HCT116 (cell line): ENCODE results near the gene RGL4. TPM values are rescaled to one million over a fixed set of nuclear protein-coding genes. Genes with fewer than 3 reads are reported as not detected.
"Not testable (repeated sequence)": the region's sequence is repeated elsewhere in the genome, so short reads cannot be mapped to it uniquely, and the experiment has no call there.

Experiments
- ATAC-seq: fragments of 200-7000 bp; cut with Tn5 transposase; 2 replicates; pipeline ENCODE4 v1.9.1; 2020; ENCODE audit warnings: mild to moderate bottlenecking, moderate library complexity
- BruUV-seq: library from RNA; stranded (reverse); fragments of 400-500 nt; replicated peaks from 2 replicates; lab custom pipeline; 2021; lab: Mats Ljungman, UMichigan
- CTCF ChIA-PET: fragments of 300-600 bp; sonication (Branson Sonifier 250); formaldehyde crosslinking; loops from one replicate; lab custom pipeline; 2021; ENCODE audit warnings: antibody characterized with exemption; lab: Charles Lee
- POLR2A ChIA-PET: fragments of 300-600, 350-600 bp; sonication (Branson Sonifier 250); formaldehyde crosslinking; loops from one replicate; lab custom pipeline; 2021; ENCODE audit warnings: antibody characterized with exemption; lab: Charles Lee
- RAD21 ChIA-PET, 2 experiments: fragments of 300-600 bp; sonication (Branson Sonifier 250); formaldehyde crosslinking; loops; one replicate each; lab custom pipeline; 2023; ENCODE audit warnings: low total read pairs in 2 of 2; ENCODE audit not compliant: uncharacterized antibody in 2 of 2, unreplicated experiment in 2 of 2, low non-redundant PET in 1 of 2; lab: Charles Lee
- DNase-seq: peaks from one replicate; pipeline ENCODE4 v3.0.0-alpha.2; 2010; ENCODE audit warnings: low read depth, low spot score
- H2AFZ ChIP-seq: fragments of 200-600 bp; shearing (Covaris generic), sonication (generic); 2 replicates; pipeline ENCODE4 v1.6.1; 2017; ENCODE audit warnings: low read depth, mixed run types, mixed read lengths, antibody characterized with exemption, low read length; ENCODE audit not compliant: poor library complexity, severe bottlenecking
- H3K27ac ChIP-seq: 2 replicates; pipeline ENCODE4 v1.5.1; 2012; ENCODE audit warnings: low read depth, low read length
- H3K27me3 ChIP-seq: fragments of 200-600 bp; sonication (generic); 2 replicates; pipeline ENCODE4 v1.6.1; 2016; ENCODE audit warnings: mixed run types, low read length, mixed read lengths; ENCODE audit not compliant: insufficient read depth
- H3K36me3 ChIP-seq, 2 experiments: fragments of 200-500 bp in 1 of 2; fragments of 200-600 bp in 1 of 2; sonication (Bioruptor generic) in 1 of 2; sonication (generic) in 1 of 2; 2 replicates each; pipeline versions ENCODE4 v1.5.1 to v1.6.1; 2014 to 2016; ENCODE audit warnings: low read length in 2 of 2, inconsistent platforms in 1 of 2, mixed read lengths in 1 of 2, mixed run types in 1 of 2; ENCODE audit not compliant: insufficient read depth in 2 of 2, control insufficient read depth in 1 of 2
- H3K4me1 ChIP-seq, 2 experiments: fragments of 200-600 bp in 1 of 2; sonication (generic) in 1 of 2; 2 replicates each; pipeline versions ENCODE4 v1.5.1 to v1.6.1; 2012 to 2017; ENCODE audit warnings: low read length in 2 of 2, inconsistent platforms in 1 of 2, mild to moderate bottlenecking in 1 of 2, mixed read lengths in 1 of 2, mixed run types in 1 of 2, moderate library complexity in 1 of 2; ENCODE audit not compliant: insufficient read depth in 2 of 2, control insufficient read depth in 1 of 2
- H3K4me2 ChIP-seq: fragments of 200-600 bp; sonication (generic); 2 replicates; pipeline ENCODE4 v1.6.1; 2017; ENCODE audit warnings: mixed run types, low read length, mixed read lengths
- H3K4me3 ChIP-seq, 2 experiments: fragments of 200-600 bp in 1 of 2; sonication (generic) in 1 of 2; replicated peaks in 1 of 2; 2 replicates each; pipeline ENCODE4 v1.5.1; 2011 to 2016; ENCODE audit warnings: low read length in 2 of 2, control low read depth in 1 of 2, low read depth in 1 of 2, mild to moderate bottlenecking in 1 of 2, mixed read lengths in 1 of 2, mixed run types in 1 of 2
- H3K79me2 ChIP-seq: fragments of 200-600 bp; sonication (generic); 2 replicates; pipeline ENCODE4 v1.6.1; 2017; ENCODE audit warnings: mild to moderate bottlenecking, mixed run types, low read length, moderate library complexity, mixed read lengths; ENCODE audit not compliant: insufficient read depth
- H3K9ac ChIP-seq: fragments of 200-600 bp; sonication (generic); 2 replicates; pipeline ENCODE4 v1.6.1; 2016; ENCODE audit warnings: low read length, mixed read lengths
- H3K9me2 ChIP-seq: fragments of 200-600 bp; sonication (generic), shearing (Covaris generic); 2 replicates; pipeline ENCODE4 v1.6.1; 2017; ENCODE audit warnings: mixed run types, mild to moderate bottlenecking, moderate library complexity; ENCODE audit not compliant: insufficient read depth
- H3K9me3 ChIP-seq, 2 experiments: fragments of 200-500 bp in 1 of 2; fragments of 200-600 bp in 1 of 2; sonication (Bioruptor generic) in 1 of 2; sonication (generic) in 1 of 2; 2 replicates each; pipeline ENCODE4 v1.6.1; 2014 to 2017; ENCODE audit warnings: low read length in 2 of 2, mixed read lengths in 2 of 2, inconsistent platforms in 1 of 2, low read depth in 1 of 2, mild to moderate bottlenecking in 1 of 2, mixed run types in 1 of 2, moderate library complexity in 1 of 2; ENCODE audit not compliant: control insufficient read depth in 1 of 2, insufficient read depth in 1 of 2
- H4K20me1 ChIP-seq: fragments of 200-600 bp; sonication (generic), shearing (Covaris generic); 2 replicates; pipeline ENCODE4 v1.6.1; 2017; ENCODE audit warnings: mixed run types, mild to moderate bottlenecking, moderate library complexity; ENCODE audit not compliant: insufficient read depth
- CEBPB ChIP-seq: IDR thresholded peaks from 2 replicates; pipeline ENCODE4 v1.6.1; 2012; ENCODE audit warnings: low read depth
- ELF1 ChIP-seq: IDR thresholded peaks from 2 replicates; pipeline ENCODE4 v1.6.1; 2012; ENCODE audit warnings: low read depth, borderline replicate concordance
- EZH2 ChIP-seq: fragments of 200-600 bp; sonication (generic); IDR thresholded peaks from 2 replicates; pipeline ENCODE4 v1.6.1; 2017; ENCODE audit warnings: antibody characterized with exemption, mixed run types
- EZH2phosphoT487 ChIP-seq: fragments of 200-600 bp; IDR thresholded peaks from 2 replicates; pipeline ENCODE4 v1.6.1; 2018; ENCODE audit warnings: antibody characterized with exemption, borderline replicate concordance
- FOSL1 ChIP-seq: IDR thresholded peaks from 2 replicates; pipeline ENCODE4 v1.6.1; 2012; ENCODE audit warnings: low read depth
- SP1 ChIP-seq: IDR thresholded peaks from 2 replicates; pipeline ENCODE4 v1.6.1; 2012; ENCODE audit warnings: low read depth
- SRF ChIP-seq: IDR thresholded peaks from 2 replicates; pipeline ENCODE4 v1.6.1; 2012; ENCODE audit warnings: low read depth
- TCF7L2 ChIP-seq: IDR thresholded peaks from 2 replicates; pipeline ENCODE4 v1.7.0; 2011; ENCODE audit warnings: borderline replicate concordance, inconsistent platforms; ENCODE audit not compliant: insufficient read depth, insufficient read length; ENCODE audit errors: extremely low read depth
- ZBTB33 ChIP-seq: IDR thresholded peaks from 2 replicates; pipeline ENCODE4 v1.6.1; 2011; ENCODE audit warnings: mild to moderate bottlenecking, low read length, moderate library complexity; ENCODE audit not compliant: insufficient replicate concordance; ENCODE audit errors: extremely low read depth
- ZFX ChIP-seq: fragments of 450-650 bp; IDR thresholded peaks from 2 replicates; pipeline ENCODE4 v1.6.1; 2017
- ZNF274 ChIP-seq: fragments of 200-500 bp; sonication (Bioruptor generic); IDR thresholded peaks from 2 replicates; pipeline ENCODE4 v1.6.1; 2014; ENCODE audit warnings: mild to moderate bottlenecking, low read depth, low read length, inconsistent platforms
- intact Hi-C: fragments of 100-400 bp; cut with micrococcal nuclease; formaldehyde crosslinking; loops from 2 replicates; pipeline ENCODE4 v1.10.0; 2022
- total RNA-seq: library from RNA; stranded (reverse); gene quantifications from one replicate; pipeline ENCODE4 v1.2.1, GENCODE V29; 2021; ENCODE audit not compliant: unreplicated experiment

The RGL4 gene
- total RNA-seq, 1 experiment from 2014 or later: not detected

GRCh38 chr22:23722160-23722559, 31.3 kb downstream of the RGL4 start:
- intact Hi-C loops: no loop called here
- no peak overlapping the region for H3K4me3 ChIP-seq
- H3K9ac ChIP-seq: no peak overlapping the region
- no peaks in the 10 kb centered on the region; the same call in 1 of the 2 replicates for H3K79me2 ChIP-seq
- H3K4me2 ChIP-seq: no peak overlapping the region
- DNase-seq: no peak
- peaks cover 9 to 17% of the 10 kb centered on the region in 2 experiments for H3K4me1 ChIP-seq
- BruUV-seq: no TSS peak
- no peaks in the 10 kb centered on the region for H4K20me1 ChIP-seq
- H3K36me3 ChIP-seq: no peaks in the 10 kb centered on the region
- no peaks in the 10 kb centered on the region for H3K9me2 ChIP-seq
- no peak for TF ChIP-seq CEBPB
- ChIA-PET POLR2A (no interaction called here), CTCF (no interaction called here), RAD21 (no interaction called here)
- no peak overlapping the region for H2AFZ ChIP-seq
- H3K27ac ChIP-seq: no peak overlapping the region
- no peaks in the 10 kb centered on the region for H3K27me3 ChIP-seq
- no peaks in the 10 kb centered on the region for H3K9me3 ChIP-seq
- no peak for ATAC-seq

GRCh38 chr22:23722724-23723123, 31.9 kb downstream of the RGL4 start:
- Histone ChIP-seq H3K9ac (no peak overlapping the region), H4K20me1 (no peaks in the 10 kb centered on the region), H3K9me2 (no peaks in the 10 kb centered on the region), H3K27me3 (no peaks in the 10 kb centered on the region), H3K79me2 (no peaks in the 10 kb centered on the region), H2AFZ (peak overlapping the region; percentile 90), H3K36me3 (no peaks in the 10 kb centered on the region), H3K4me2 (no peak overlapping the region), H3K9me3 (no peaks in the 10 kb centered on the region), H3K4me3 (no peak overlapping the region), H3K4me1 (peaks cover 9 to 12% of the 10 kb centered on the region in 2 experiments), H3K27ac (no peak overlapping the region)
- intact Hi-C loops: no loop called here
- RAD21 ChIA-PET: no interaction called here
- CTCF ChIA-PET: no interaction called here
- POLR2A ChIA-PET: no interaction called here
- BruUV-seq: no TSS peak
- TF ChIP-seq EZH2phosphoT487: no peak
- TF ChIP-seq SRF: no peak
- no peak for TF ChIP-seq ELF1
- TF ChIP-seq FOSL1: no peak
- TF ChIP-seq ZNF274: no peak
- no peak for TF ChIP-seq CEBPB
- no peak for TF ChIP-seq TCF7L2
- no peak for TF ChIP-seq EZH2
- no peak for TF ChIP-seq ZFX
- TF ChIP-seq SP1: no peak
- TF ChIP-seq ZBTB33: no peak
- no peak for DNase-seq
- ATAC-seq: no peak

GRCh38 chr22:23728108-23728507, 37.3 kb downstream of the RGL4 start:
- H3K4me2 ChIP-seq, H3K4me3 ChIP-seq, H3K4me1 ChIP-seq, H3K9me2 ChIP-seq, ATAC-seq, H4K20me1 ChIP-seq, H3K79me2 ChIP-seq, DNase-seq, H3K9ac ChIP-seq, H3K36me3 ChIP-seq, H3K9me3 ChIP-seq, H2AFZ ChIP-seq, RAD21 ChIA-PET, H3K27ac ChIP-seq, BruUV-seq, H3K27me3 ChIP-seq, intact Hi-C loops: not testable (repeated sequence)
- POLR2A ChIA-PET: interaction anchor here (1.0 to 2.4 kb wide), 2 partner anchors 10 to 27 kb away, joined by 3 to 6 read pairs; no protein-coding TSS in a partner anchor
- CTCF ChIA-PET: interaction anchor here (1.2 kb wide), 1 partner anchor 21 kb away, joined by 3 read pairs; no protein-coding TSS in a partner anchor
